Sigmoid colon (tissue), 3 donors: ENCODE measurements around the gene LRRC8D.

Experiments used
- POLR2A ChIP-seq, 2 donors: fragments of 450-650 bp; IDR thresholded peaks; one replicate each; pipeline ENCODE4 v1.6.1; 2016; ENCODE audit warnings: antibody characterized with exemption in 2 of 2, mild to moderate bottlenecking in 2 of 2, moderate library complexity in 2 of 2
- TF ChIP-seq, protein P1 (sequence below), 4 experiments: fragments of 450-650 bp in 3 of 4; fragments of 200-600 bp in 1 of 4; IDR thresholded peaks; one replicate each; pipeline ENCODE4 v1.5.1; 2016 to 2019; ENCODE audit warnings: antibody characterized with exemption in 4 of 4, mild to moderate bottlenecking in 3 of 4, moderate library complexity in 2 of 4

GRCh38 chr1:89903550-89903949 lies 82.7 kb downstream of the LRRC8D start:
- TF ChIP-seq, protein P1, sequence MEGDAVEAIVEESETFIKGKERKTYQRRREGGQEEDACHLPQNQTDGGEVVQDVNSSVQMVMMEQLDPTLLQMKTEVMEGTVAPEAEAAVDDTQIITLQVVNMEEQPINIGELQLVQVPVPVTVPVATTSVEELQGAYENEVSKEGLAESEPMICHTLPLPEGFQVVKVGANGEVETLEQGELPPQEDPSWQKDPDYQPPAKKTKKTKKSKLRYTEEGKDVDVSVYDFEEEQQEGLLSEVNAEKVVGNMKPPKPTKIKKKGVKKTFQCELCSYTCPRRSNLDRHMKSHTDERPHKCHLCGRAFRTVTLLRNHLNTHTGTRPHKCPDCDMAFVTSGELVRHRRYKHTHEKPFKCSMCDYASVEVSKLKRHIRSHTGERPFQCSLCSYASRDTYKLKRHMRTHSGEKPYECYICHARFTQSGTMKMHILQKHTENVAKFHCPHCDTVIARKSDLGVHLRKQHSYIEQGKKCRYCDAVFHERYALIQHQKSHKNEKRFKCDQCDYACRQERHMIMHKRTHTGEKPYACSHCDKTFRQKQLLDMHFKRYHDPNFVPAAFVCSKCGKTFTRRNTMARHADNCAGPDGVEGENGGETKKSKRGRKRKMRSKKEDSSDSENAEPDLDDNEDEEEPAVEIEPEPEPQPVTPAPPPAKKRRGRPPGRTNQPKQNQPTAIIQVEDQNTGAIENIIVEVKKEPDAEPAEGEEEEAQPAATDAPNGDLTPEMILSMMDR (IDR thresholded peaks at IDR 0.05), result no peak
- TF ChIP-seq POLR2A (IDR thresholded peaks at IDR 0.05), result no peak
